Measurements from ENCODE around the gene ITGA3.

ITGA3 gene

GRCh38 chr17:50094753-50095619 lies 39.1 kb downstream of the ITGA3 start, which contains the start of gene PDK2:
Gene PDK2 (plus strand): TSS chr17:50095351. CDS start chr17:50095436, 85 bp downstream.
- DNase-seq (ENCODE audit: low read depth), result peak; percentile 86

GRCh38 chr17:50095626-50096037 lies 39.7 kb downstream of the ITGA3 start:
- no peak for DNase-seq (ENCODE audit: low read depth)

GRCh38 chr17:50096092-50096491 lies 40.2 kb downstream of the ITGA3 start:
- DNase-seq (ENCODE audit: low read depth), result no peak

- DNase-seq (ENCODE audit: low read depth), result no peak
These were observed 40.8 kb downstream of the ITGA3 start for GRCh38 chr17:50096758-50097157.

- DNase-seq (ENCODE audit: low read depth), result no peak
These were observed 41.5 kb downstream of the ITGA3 start for GRCh38 chr17:50097455-50097854.

DNA sequence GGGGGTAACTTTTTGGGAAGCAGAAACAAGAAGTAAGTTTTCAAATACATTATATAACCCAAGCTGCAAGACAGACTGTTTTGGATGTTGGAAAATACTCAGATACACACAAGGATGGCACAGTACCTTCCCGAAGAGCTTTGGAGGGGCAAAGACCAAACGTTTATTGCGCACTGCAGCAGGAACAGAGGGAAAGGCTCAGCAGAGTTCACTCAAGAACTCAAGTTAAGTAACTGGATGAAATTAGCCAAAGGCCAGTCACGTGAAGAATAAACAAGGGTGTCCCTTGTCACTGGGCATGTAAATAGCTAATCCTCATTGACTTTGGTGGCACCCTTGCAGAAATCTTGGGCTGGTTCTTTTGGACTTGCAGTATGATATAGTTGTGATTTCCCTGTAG lies 42.0 kb downstream of the ITGA3 start:
- DNase-seq (ENCODE audit: low read depth), result no peak

- DNase-seq (ENCODE audit: low read depth), result no peak
These were observed 42.7 kb downstream of the ITGA3 start for GRCh38 chr17:50098583-50098982.

DNA sequence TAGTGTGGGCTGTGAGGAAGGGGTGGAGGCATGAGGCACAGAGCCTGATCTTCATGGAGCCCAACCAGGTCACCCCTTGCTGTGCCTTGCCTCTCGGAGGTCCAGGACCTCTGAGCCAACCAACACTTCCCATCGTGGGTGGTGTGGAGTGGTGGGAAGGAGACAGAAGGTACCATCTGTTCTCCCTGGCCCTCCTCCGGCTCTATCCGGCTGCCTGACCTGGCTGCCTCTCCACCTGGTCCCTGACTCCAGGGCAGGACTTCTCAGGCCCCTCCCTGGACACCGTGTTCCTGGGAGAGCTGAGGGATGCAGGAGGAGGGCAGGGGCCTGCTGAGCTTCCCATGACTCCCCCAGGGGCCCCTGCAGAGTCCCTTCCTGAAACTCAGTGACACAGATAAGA lies 43.1 kb downstream of the ITGA3 start:
- no peak for DNase-seq (ENCODE audit: low read depth)

DNA sequence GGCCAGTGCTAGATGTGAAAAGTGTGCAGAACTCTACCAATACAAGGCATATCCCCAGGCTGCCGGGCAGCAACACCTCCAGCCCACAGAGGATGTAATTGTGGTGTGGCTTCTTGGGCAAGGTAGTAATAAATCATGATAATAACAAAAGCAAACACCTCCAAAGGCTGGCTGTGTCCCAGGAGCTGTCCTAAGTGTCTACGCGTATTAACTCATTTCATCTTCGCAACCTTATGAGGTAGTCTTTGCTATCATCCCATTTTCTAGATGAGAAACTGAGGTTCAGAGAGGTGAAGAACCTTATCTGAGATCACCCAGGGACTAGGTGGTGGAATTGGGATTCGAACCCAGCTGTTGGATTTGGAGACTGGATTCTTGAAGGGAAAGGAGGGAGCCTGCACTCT lies 44.6 kb downstream of the ITGA3 start:
- DNase-seq (ENCODE audit: low read depth), result no peak

GRCh38 chr17:50100921-50101345 lies 45.0 kb downstream of the ITGA3 start:
- DNase-seq (ENCODE audit: low read depth), result no peak

GRCh38 chr17:50101346-50102163 lies 45.6 kb downstream of the ITGA3 start:
- DNase-seq (ENCODE audit: low read depth), result no peak

GRCh38 chr17:50102164-50102991 lies 46.5 kb downstream of the ITGA3 start:
- no peak for DNase-seq (ENCODE audit: low read depth)

GRCh38 chr17:50103252-50103651 lies 47.3 kb downstream of the ITGA3 start:
- DNase-seq (ENCODE audit: low read depth), result no peak

GRCh38 chr17:50103941-50104340 lies 48.0 kb downstream of the ITGA3 start:
- no peak for DNase-seq (ENCODE audit: low read depth)

- no peak for DNase-seq (ENCODE audit: low read depth)
These were observed 49.9 kb downstream of the ITGA3 start for GRCh38 chr17:50105811-50106210.

DNA sequence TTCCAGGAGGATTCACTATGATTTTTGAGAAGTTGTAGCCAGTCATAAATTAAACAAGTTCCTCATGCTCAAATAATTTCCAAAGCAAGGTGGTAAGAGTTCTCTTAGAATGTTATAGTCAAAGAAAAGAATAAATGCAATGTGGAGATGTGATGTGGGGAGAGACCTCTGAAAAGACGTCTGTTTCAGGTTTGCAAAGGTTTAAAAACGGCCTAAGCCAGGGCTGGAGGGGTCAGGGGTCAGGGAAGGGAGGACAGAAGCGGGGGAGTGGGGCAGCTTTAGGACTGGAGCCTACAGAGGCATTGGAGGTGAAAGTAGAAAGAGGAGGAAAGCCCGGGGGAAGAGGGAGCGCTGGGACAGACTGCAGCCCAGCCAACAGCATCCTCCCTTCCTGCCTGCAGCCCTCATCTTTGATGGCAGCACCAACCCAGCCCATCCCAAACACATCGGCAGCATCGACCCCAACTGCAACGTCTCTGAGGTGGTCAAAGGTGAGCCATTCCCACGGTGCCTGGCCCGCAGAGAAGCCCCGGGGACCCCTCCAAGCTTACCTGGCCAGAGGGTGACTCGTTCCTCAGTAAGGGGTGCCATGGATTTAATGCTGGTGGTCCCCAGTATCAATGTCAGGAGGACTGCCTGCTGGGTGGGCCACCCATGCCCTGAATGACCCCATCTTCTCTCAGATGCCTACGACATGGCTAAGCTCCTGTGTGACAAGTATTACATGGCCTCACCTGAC lies 50.7 kb downstream of the ITGA3 start:
- DNase-seq (ENCODE audit: low read depth), result no peak

GRCh38 chr17:50107790-50108414 lies 52.0 kb downstream of the ITGA3 start:
- no peak for DNase-seq (ENCODE audit: low read depth)

DNA sequence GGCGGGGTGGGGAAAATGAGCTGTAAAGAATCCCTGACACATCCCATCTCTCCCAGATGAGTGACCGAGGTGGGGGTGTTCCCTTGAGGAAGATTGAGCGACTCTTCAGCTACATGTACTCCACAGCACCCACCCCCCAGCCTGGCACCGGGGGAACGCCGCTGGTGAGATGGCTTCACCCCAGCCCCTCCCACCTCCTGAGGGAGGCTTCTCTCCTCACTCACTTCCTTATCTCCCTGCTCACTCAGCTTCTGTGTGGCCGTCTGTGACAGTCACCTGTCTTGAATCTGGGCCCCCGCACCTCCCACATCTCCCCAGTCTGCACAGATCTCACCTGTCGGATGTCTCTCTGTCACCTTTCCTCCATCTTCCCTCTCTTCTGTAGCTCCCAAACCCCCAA lies 52.6 kb downstream of the ITGA3 start:
- DNase-seq (ENCODE audit: low read depth), result no peak

- no peak for DNase-seq (ENCODE audit: low read depth)
These were observed 53.3 kb downstream of the ITGA3 start for GRCh38 chr17:50109207-50109606.

GRCh38 chr17:50109785-50110184 lies 53.9 kb downstream of the ITGA3 start:
- DNase-seq (ENCODE audit: low read depth), result no peak
